HepG2 (cell line): ENCODE measurements around the gene SNED1. TPM values are rescaled to one million over a fixed set of nuclear protein-coding genes. Genes with fewer than 3 reads are reported as not detected.
A peak's percentile ranks its signal among the peaks of the same experiment; 100 is the strongest.

ENCODE experiments used
- ATF2 ChIP-seq: sonication (generic); formaldehyde crosslinking; IDR thresholded peaks from 2 replicates; pipeline ENCODE4 v1.4.0; 2020; ENCODE audit warnings: missing genetic modification reagents
- BCLAF1 ChIP-seq: fragments of 450-650 bp; IDR thresholded peaks from 2 replicates; pipeline ENCODE4 v1.6.1; 2017; ENCODE audit warnings: mild to moderate bottlenecking
- CBX5 ChIP-seq: sonication (generic); formaldehyde crosslinking; IDR thresholded peaks from 2 replicates; pipeline ENCODE4 v1.4.0; 2020; ENCODE audit warnings: missing genetic modification reagents, borderline replicate concordance
- CEBPG ChIP-seq: IDR thresholded peaks from 2 replicates; pipeline ENCODE4 v1.6.1; 2016
- CEBPZ ChIP-seq: IDR thresholded peaks from 2 replicates; pipeline ENCODE4 v1.6.1; 2012; ENCODE audit warnings: low read length, improper control_type of control experiment
- GZF1 ChIP-seq: sonication (generic); formaldehyde crosslinking; IDR thresholded peaks from 2 replicates; pipeline ENCODE4 v1.5.1; 2020; ENCODE audit warnings: mild to moderate bottlenecking, missing genetic modification reagents
- HDAC1 ChIP-seq: sonication (generic); formaldehyde crosslinking; IDR thresholded peaks from 2 replicates; pipeline ENCODE4 v1.5.1; 2020; ENCODE audit warnings: mild to moderate bottlenecking, missing genetic modification reagents
- KLF15 ChIP-seq: sonication (generic); formaldehyde crosslinking; IDR thresholded peaks from 2 replicates; pipeline ENCODE4 v1.8.1; 2023; ENCODE audit warnings: borderline replicate concordance, mild to moderate bottlenecking, inconsistent platforms, missing genetic modification reagents, mixed read lengths
- KLF9 ChIP-seq: IDR thresholded peaks from 2 replicates; pipeline ENCODE4 v1.6.1; 2016; ENCODE audit warnings: low read depth
- LRRFIP1 ChIP-seq: sonication (generic); formaldehyde crosslinking; conservative IDR thresholded peaks from 2 replicates; pipeline ENCODE4 v1.4.0; 2020; ENCODE audit warnings: missing genetic modification reagents
- RELA ChIP-seq: sonication (generic); formaldehyde crosslinking; IDR thresholded peaks from 2 replicates; pipeline ENCODE4 v1.4.0; 2020; ENCODE audit warnings: missing genetic modification reagents
- RFX5 ChIP-seq: IDR thresholded peaks from 2 replicates; pipeline ENCODE4 v1.6.1; 2011; ENCODE audit warnings: low read depth, low read length, improper control_type of control experiment
- RXRB ChIP-seq: IDR thresholded peaks from 2 replicates; pipeline ENCODE4 v1.6.1; 2016; ENCODE audit warnings: borderline replicate concordance, missing genetic modification reagents, missing compliant biosample characterization
- SNRNP70 ChIP-seq: fragments of 200-400 bp; formaldehyde crosslinking; IDR thresholded peaks from 2 replicates; pipeline ENCODE4 v1.6.1; 2017; ENCODE audit warnings: mild to moderate bottlenecking, low read depth, low read length, moderate library complexity
- SOX13 ChIP-seq, 3 experiments: fragments of 450-650 bp in 1 of 3; sonication (generic) in 1 of 3; formaldehyde crosslinking in 1 of 3; IDR thresholded peaks in 2 of 3; conservative IDR thresholded peaks in 1 of 3; 2 replicates each; pipeline versions ENCODE4 v1.5.0 to v1.6.1; 2016 to 2020; ENCODE audit warnings: antibody characterized with exemption in 1 of 3, mild to moderate bottlenecking in 1 of 3, missing compliant biosample characterization in 1 of 3, missing genetic modification reagents in 1 of 3, moderate library complexity in 1 of 3
- ZMAT5 ChIP-seq: sonication (generic); formaldehyde crosslinking; IDR thresholded peaks from 2 replicates; pipeline ENCODE4 v1.5.0; 2020; ENCODE audit warnings: mild to moderate bottlenecking, low read depth, missing genetic modification reagents, borderline replicate concordance
- ZNF224 ChIP-seq: sonication (generic); formaldehyde crosslinking; IDR thresholded peaks from 2 replicates; pipeline ENCODE4 v1.5.0; 2020; ENCODE audit warnings: mild to moderate bottlenecking, missing genetic modification reagents
- ZNF44 ChIP-seq: sonication (generic); formaldehyde crosslinking; IDR thresholded peaks from 2 replicates; pipeline ENCODE4 v1.5.1; 2020; ENCODE audit warnings: mild to moderate bottlenecking, missing genetic modification reagents
- ZSCAN21 ChIP-seq: sonication (generic); formaldehyde crosslinking; IDR thresholded peaks from 2 replicates; pipeline ENCODE4 v1.8.0; 2022; ENCODE audit warnings: mild to moderate bottlenecking, missing genetic modification reagents, moderate library complexity, borderline replicate concordance
- polyA plus RNA-seq, 8 experiments: library from polyadenylated mRNA; depleted of rRNA in 3 of 8; stranded (reverse) in 7 of 8; unstranded in 1 of 8; fragments of >200 nt; fragmentation: Illumina TruSeq in 4 of 8; extraction: Trizol in 4 of 8; gene quantifications; 2 replicates each; pipeline versions ENCODE4 v1.2.1 to v1.2.3, GENCODE V29; 2011 to 2016; ENCODE audit warnings: low read depth in 4 of 8, missing spikeins in 1 of 8, mixed read lengths in 1 of 8; ENCODE audit not compliant: insufficient read depth in 1 of 8
- total RNA-seq, 5 experiments: library from RNA; depleted of rRNA; stranded (reverse); fragments of >200 nt; fragmentation: Illumina TruSeq; extraction: Trizol; gene quantifications; 2 replicates each; pipeline ENCODE4 v1.2.3, GENCODE V29; 2016; ENCODE audit warnings: low read depth in 1 of 5

The SNED1 gene
- total and polyA plus RNA-seq, 2 of the 13 experiments (the other 11 are each of a cell fraction or from before 2014, with no cell fraction given), result 0.15 to 0.65 TPM

- TF ChIP-seq SNRNP70, result no peak
- TF ChIP-seq KLF15 (CRISPR knock-in tag), result peak; percentile 80; the same call in 1 of the 2 replicates
- peak; percentile 95 for TF ChIP-seq KLF9
- peak; percentile 98 for TF ChIP-seq ATF2 (CRISPR knock-in tag)
- no peak for TF ChIP-seq BCLAF1
- TF ChIP-seq ZMAT5, result no peak
- TF ChIP-seq ZNF224 (CRISPR knock-in tag), result peak; percentile 72; the same call in 1 of the 2 replicates
- 0 out of 2 replicates have a peak, but pooled peaks have one; percentile 72 for TF ChIP-seq LRRFIP1 (CRISPR knock-in tag)
- peak; percentile 95 for TF ChIP-seq GZF1 (CRISPR knock-in tag)
- no peak; the same call in 1 of the 2 replicates for TF ChIP-seq SOX13 (IDR thresholded peaks at IDR 0.05)
- TF ChIP-seq SOX13 (CRISPR knock-in tag; conservative IDR thresholded peaks at IDR 0.05 in 1 of 2, IDR thresholded peaks at IDR 0.05 in 1 of 2), result peak in 1 of 2 experiments; percentile 83; a peak in 3 of 4 replicates
- TF ChIP-seq RFX5, result peak; percentile 54; the same call in 1 of the 2 replicates
- peak; percentile 86; the same call in 1 of the 2 replicates for TF ChIP-seq ZNF44 (CRISPR knock-in tag)
- peak; percentile 97; the same call in 1 of the 2 replicates for TF ChIP-seq RELA
- peak; percentile 99 for TF ChIP-seq ZSCAN21 (CRISPR knock-in tag)
- peak; percentile 100 for TF ChIP-seq HDAC1 (CRISPR knock-in tag)
- TF ChIP-seq RXRB (CRISPR knock-in tag), result peak; percentile 92
- no peak for TF ChIP-seq CEBPZ
- peak; percentile 100 for TF ChIP-seq CBX5
- peak; percentile 74 for TF ChIP-seq CEBPG
Measured at GRCh38 chr2:241102239-241102803, 103.9 kb downstream of the SNED1 start, which contains the start of gene MTERF4 (continued).
